Activated T-helper 1 cell treated with Interleukin-2 at 50 U/mL for 16 hours (primary cell): ENCODE measurements around the gene ZNF317.
"Not testable (repeated sequence)": the region's sequence is repeated elsewhere in the genome, so short reads cannot be mapped to it uniquely, and the experiment has no call there.

ENCODE experiments used
- DNase-seq: peaks from one replicate; pipeline ENCODE4 v3.0.0-alpha.2; 2020; ENCODE audit warnings: low read depth

Gene ZNF317

DNA sequence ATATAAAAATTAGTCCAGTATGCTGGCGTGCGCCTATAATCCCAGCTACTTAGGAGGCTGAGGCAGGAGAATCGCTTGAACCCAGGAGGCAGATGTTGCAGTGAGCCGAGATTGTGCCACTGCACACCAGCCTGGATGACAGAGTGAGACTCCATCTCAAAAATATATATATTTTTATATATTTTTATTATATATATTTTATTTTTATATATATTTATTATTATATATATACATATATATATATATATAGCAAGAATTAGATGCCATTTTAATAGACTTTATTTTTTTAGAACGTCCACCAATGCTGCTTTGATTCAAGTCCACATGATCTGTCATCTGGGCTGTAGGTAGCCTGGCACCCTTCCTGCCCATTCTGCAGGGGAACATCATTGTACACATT, 35.1 kb downstream of the ZNF317 start:
- no peak for DNase-seq

DNA sequence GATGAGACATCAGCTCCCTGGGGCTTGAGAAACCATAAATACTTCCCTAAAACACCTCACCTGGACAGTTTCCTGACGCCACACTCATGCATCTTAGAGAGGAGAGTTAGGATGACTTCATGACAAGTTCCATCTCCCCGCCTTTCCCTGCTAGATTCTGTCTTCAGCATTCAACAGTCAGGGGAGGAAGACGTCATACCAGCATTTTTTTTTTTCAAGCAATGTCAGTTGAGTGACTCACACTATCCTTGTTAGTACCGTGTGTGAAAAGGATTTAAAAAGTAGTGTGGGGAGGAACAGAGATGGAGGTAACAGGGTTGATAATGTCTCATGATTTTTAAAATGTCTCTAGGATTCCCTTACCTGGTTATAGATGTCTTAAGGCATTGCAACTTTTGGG, 38.7 kb downstream of the ZNF317 start, which contains the start of gene OR7D2:
Gene OR7D2, plus strand, starts transcription at position 79 of the 400 bp plus-strand sequence. CDS start 6,803 bp downstream, outside the sequence.
- DNase-seq = no peak

DNA sequence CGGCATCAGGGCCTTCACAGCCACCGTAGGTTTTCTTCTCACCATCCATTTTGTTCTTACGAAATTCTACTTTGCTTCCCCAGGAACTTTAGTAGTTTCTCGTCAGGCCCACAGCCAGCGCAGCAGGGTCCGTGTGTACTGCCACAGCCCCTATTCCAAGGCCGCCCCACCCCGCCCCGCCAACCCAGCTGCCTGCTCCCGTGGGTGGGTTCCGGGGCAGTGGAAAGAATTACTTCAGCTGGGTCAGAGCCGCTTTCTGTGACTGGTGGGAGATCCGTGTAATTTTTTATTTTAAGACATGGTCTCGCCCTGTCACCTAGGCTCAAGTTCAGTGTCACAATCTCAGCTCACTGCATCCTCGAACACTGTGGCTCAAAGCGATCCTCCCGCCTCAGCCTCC, 42.8 kb downstream of the ZNF317 start:
- no peak for DNase-seq

DNA sequence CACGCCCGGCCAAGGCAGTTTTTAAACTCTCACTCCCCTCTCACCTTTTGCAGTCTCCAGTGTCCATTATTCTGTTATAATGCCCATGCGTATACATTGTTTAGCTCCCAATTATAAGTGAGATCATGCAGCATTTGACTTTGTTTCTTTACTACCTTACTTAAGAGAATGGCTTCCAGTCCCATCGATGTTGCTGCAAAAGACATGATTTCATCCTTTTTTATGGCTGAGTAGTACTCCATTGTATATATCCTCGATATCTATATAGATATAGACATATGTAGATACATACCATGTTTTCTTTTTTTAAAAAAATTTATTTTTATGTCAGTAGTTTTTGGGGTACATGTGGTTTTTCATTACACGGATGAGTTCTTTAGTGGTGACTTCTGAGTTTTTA, 47.0 kb downstream of the ZNF317 start:
- no peak for DNase-seq

DNA sequence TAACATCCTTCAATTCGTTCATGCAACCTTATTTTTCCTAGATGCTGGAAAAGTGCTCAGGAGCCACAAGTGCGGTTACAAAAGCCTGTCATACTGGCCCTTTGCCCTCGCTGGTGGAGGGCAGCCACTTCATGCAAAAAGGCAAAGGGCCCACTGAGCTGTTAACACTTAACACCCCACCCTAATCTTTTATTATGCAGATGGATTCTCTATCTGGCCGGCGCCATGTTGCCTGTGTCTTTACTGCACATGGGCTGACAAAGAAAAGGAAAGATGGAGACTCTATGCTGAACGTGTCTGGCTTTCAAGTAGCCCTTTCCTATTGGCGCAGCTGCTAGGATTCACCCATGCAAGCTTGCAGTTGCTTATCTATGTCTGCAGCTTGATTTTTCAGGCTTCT, 49.3 kb downstream of the ZNF317 start:
- DNase-seq = no peak

DNA sequence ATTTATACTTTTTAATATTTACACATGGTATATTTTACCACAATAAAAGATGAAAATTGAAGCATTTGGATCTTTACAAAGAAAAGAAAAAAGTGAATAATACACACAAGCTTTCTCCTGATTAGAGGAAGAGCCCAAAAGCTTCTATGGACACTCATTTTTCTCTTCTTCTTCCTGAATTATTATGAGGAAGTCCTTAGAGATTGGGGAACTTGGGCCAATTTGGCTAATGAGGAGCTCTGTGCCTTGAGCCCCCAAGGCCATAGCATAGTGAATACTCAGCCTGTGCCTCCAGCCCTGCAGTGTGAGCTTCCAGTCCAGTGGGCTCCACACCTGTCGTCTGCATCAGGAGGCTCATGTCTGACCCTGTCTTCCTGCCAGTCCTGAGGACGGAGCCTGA, 57.8 kb downstream of the ZNF317 start:
- not testable (repeated sequence) for DNase-seq

- peak; percentile 41 for DNase-seq
Observed at GRCh38 chr19:9205501-9206113, 65.4 kb downstream of the ZNF317 start.
